K562 (cell line): ENCODE data around the gene VWA7. TPM values are rescaled to one million over a fixed set of nuclear protein-coding genes. Genes with fewer than 3 reads are reported as not detected.

Experiments used
- BMI1 ChIP-seq: fragments of 150-350 bp; IDR thresholded peaks from 2 replicates; pipeline ENCODE4 v1.6.1; 2014; ENCODE audit warnings: low read length
- CCNT2 ChIP-seq: IDR thresholded peaks from 2 replicates; pipeline ENCODE4 v1.6.1; 2011; ENCODE audit warnings: borderline replicate concordance, low read depth, mild to moderate bottlenecking, moderate library complexity, mixed read lengths, low read length; ENCODE audit not compliant: insufficient read length; ENCODE audit errors: extremely low read depth
- EP300 ChIP-seq: IDR thresholded peaks from 2 replicates; pipeline ENCODE4 v1.6.1; 2012; ENCODE audit warnings: low read length, improper control_type of control experiment
- ETV5 ChIP-seq: sonication (generic); formaldehyde crosslinking; IDR thresholded peaks from 2 replicates; pipeline ENCODE4 v1.4.0; 2020; ENCODE audit warnings: low read depth, mild to moderate bottlenecking, missing genetic modification reagents
- HMG20A ChIP-seq: fragments of 450-650 bp; formaldehyde crosslinking; conservative IDR thresholded peaks from 2 replicates; pipeline ENCODE4 v1.4.0; 2020; ENCODE audit warnings: mild to moderate bottlenecking, mixed read lengths
- KLF10 ChIP-seq: fragments of 250-450 bp; sonication (Bioruptor Pico); IDR thresholded peaks from 2 replicates; pipeline ENCODE4 v1.6.1; 2021; ENCODE audit warnings: matching md5 sums
- NONO ChIP-seq, 2 experiments: fragments of 200-400 bp in 1 of 2; fragments of 450-650 bp in 1 of 2; formaldehyde crosslinking in 1 of 2; IDR thresholded peaks; 2 replicates each; pipeline ENCODE4 v1.6.1; 2017; ENCODE audit warnings: low read depth in 2 of 2, mild to moderate bottlenecking in 2 of 2, moderate library complexity in 2 of 2, low read length in 1 of 2
- POLR2AphosphoS5 ChIP-seq: IDR thresholded peaks from 2 replicates; pipeline ENCODE4 v1.6.1; 2011; ENCODE audit warnings: mild to moderate bottlenecking, low read depth, low read length, moderate library complexity; ENCODE audit not compliant: control insufficient read depth, insufficient read depth
- SMC3 ChIP-seq: conservative IDR thresholded peaks from 2 replicates; pipeline ENCODE4 v1.6.1; 2011; ENCODE audit warnings: low read depth, low read length, improper control_type of control experiment; ENCODE audit not compliant: insufficient read depth
- SPI1 ChIP-seq: IDR thresholded peaks from 2 replicates; pipeline ENCODE4 v1.6.1; 2011; ENCODE audit warnings: low read depth, low read length, control low read depth, borderline replicate concordance
- SRSF3 ChIP-seq: fragments of 200-400 bp; formaldehyde crosslinking; IDR thresholded peaks from 2 replicates; pipeline ENCODE4 v1.6.1; 2016; ENCODE audit warnings: mild to moderate bottlenecking, low read length, moderate library complexity; ENCODE audit not compliant: insufficient read depth
- ZC3H4 ChIP-seq: sonication (generic); formaldehyde crosslinking; IDR thresholded peaks from 2 replicates; pipeline ENCODE4 v1.9.0; 2021; ENCODE audit warnings: missing genetic modification reagents, borderline replicate concordance
- ZNF354B ChIP-seq: fragments of 250-450 bp; sonication (Bioruptor Pico); IDR thresholded peaks from 2 replicates; pipeline ENCODE4 v1.4.0; 2020
- ZNF445 ChIP-seq: fragments of 250-450 bp; sonication (Bioruptor Pico); IDR thresholded peaks from 2 replicates; pipeline ENCODE4 v1.4.0; 2020; ENCODE audit warnings: low read depth, mild to moderate bottlenecking, moderate library complexity
- ZNF780A ChIP-seq: fragments of 250-450 bp; sonication (Bioruptor Pico); IDR thresholded peaks from 2 replicates; pipeline ENCODE4 v1.5.0; 2021; ENCODE audit warnings: mild to moderate bottlenecking
- polyA plus RNA-seq, 8 experiments: library from polyadenylated mRNA; depleted of rRNA in 4 of 8; stranded (reverse) in 5 of 8; unstranded in 3 of 8; fragments of >200 nt; fragmentation: Nextera tagmentation in 2 of 8; fragmentation: Illumina TruSeq in 1 of 8; extraction: Ambion mirVana in 2 of 8; extraction: Trizol in 1 of 8; gene quantifications; 2 replicates each; pipeline versions ENCODE4 v1.2.1 to v1.2.3, GENCODE V29; 2011 to 2014; ENCODE audit warnings: inconsistent platforms in 1 of 8, missing spikeins in 1 of 8
- total RNA-seq, 7 experiments: library from RNA; depleted of rRNA in 6 of 7; stranded (reverse); fragments of >200 nt in 6 of 7; fragmentation: Illumina TruSeq in 2 of 7; extraction: Trizol in 2 of 7; gene quantifications; 2 replicates each; pipeline versions ENCODE4 v1.2.1 to v1.2.3, GENCODE V29; 2011 to 2021; ENCODE audit warnings: low replicate concordance in 1 of 7
- TF ChIP-seq, protein P1 (sequence below): fragments of 450-650 bp; IDR thresholded peaks from 2 replicates; pipeline ENCODE4 v1.6.1; 2018; ENCODE audit not compliant: partially characterized antibody
- TF ChIP-seq, protein P2 (sequence below), 3 experiments: IDR thresholded peaks in 2 of 3; conservative IDR thresholded peaks in 1 of 3; 2 replicates each; pipeline ENCODE4 v1.5.1; 2011 to 2012; ENCODE audit warnings: low read length in 3 of 3, mild to moderate bottlenecking in 3 of 3, control low read depth in 2 of 3, improper control_type of control experiment in 1 of 3, inconsistent platforms in 1 of 3, low read depth in 1 of 3, mixed read lengths in 1 of 3, moderate library complexity in 1 of 3; ENCODE audit not compliant: insufficient read depth in 2 of 3
- TF ChIP-seq, protein P3 (sequence below): fragments of 450-650 bp; formaldehyde crosslinking; IDR thresholded peaks from 2 replicates; pipeline ENCODE4 v1.4.0; 2022; ENCODE audit warnings: missing genetic modification characterization
- TF ChIP-seq, protein P4 (sequence below): sonication (generic); formaldehyde crosslinking; IDR thresholded peaks from 2 replicates; pipeline ENCODE4 v1.5.0; 2020; ENCODE audit warnings: missing genetic modification reagents

VWA7 gene
- total and polyA plus RNA-seq, 9 of the 15 experiments (the other 6 are each of a cell fraction or from before 2014, with no cell fraction given): 0.18 to 2.9 (median 0.95) TPM

DNA sequence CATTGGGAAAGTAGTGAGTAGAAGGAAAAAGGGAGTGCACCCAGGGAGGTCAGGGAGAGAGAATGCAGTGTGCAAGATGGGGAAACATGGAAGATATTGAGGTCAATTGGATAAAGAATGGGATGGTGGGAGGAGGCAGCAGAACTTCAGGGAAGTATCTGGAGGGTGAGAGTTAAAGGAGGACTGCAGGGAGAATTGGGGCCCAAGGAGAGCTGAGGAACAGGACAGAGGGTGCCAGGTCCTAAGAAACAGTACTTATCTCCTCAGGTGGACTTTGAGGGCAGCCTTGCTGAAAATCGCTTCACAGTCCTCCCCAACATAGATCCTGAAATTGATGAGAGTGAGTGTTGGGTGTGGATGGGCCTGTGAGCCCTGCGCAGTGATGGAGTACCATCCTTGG lies 18.8 kb downstream of the VWA7 start (continued):
- TF ChIP-seq, protein P1, sequence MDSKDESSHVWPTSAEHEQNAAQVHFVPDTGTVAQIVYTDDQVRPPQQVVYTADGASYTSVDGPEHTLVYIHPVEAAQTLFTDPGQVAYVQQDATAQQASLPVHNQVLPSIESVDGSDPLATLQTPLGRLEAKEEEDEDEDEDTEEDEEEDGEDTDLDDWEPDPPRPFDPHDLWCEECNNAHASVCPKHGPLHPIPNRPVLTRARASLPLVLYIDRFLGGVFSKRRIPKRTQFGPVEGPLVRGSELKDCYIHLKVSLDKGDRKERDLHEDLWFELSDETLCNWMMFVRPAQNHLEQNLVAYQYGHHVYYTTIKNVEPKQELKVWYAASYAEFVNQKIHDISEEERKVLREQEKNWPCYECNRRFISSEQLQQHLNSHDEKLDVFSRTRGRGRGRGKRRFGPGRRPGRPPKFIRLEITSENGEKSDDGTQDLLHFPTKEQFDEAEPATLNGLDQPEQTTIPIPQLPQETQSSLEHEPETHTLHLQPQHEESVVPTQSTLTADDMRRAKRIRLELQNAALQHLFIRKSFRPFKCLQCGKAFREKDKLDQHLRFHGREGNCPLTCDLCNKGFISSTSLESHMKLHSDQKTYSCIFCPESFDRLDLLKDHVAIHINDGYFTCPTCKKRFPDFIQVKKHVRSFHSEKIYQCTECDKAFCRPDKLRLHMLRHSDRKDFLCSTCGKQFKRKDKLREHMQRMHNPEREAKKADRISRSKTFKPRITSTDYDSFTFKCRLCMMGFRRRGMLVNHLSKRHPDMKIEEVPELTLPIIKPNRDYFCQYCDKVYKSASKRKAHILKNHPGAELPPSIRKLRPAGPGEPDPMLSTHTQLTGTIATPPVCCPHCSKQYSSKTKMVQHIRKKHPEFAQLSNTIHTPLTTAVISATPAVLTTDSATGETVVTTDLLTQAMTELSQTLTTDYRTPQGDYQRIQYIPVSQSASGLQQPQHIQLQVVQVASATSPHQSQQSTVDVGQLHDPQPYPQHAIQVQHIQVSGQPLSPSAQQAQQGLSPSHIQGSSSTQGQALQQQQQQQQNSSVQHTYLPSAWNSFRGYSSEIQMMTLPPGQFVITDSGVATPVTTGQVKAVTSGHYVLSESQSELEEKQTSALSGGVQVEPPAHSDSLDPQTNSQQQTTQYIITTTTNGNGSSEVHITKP: no peak
- TF ChIP-seq ETV5 (CRISPR knock-in tag) (no peak), HMG20A (CRISPR knock-in tag) (no peak), KLF10 (CRISPR knock-in tag) (no peak), SMC3 (no peak), POLR2AphosphoS5 (no peak), CCNT2 (no peak), BMI1 (no peak), SPI1 (no peak), ZC3H4 (CRISPR knock-in tag) (peak; percentile 38; the same call in 1 of the 2 replicates), ZNF445 (no peak), EP300 (no peak), SRSF3 (no peak), NONO (IDR thresholded peaks at IDR 0.05; ENCODE audit: low read depth in 2 of 2, low read length in 1 of 2) (no peak), ZNF354B (CRISPR knock-in tag) (no peak), ZNF780A (CRISPR knock-in tag) (no peak)
- TF ChIP-seq, protein P2, sequence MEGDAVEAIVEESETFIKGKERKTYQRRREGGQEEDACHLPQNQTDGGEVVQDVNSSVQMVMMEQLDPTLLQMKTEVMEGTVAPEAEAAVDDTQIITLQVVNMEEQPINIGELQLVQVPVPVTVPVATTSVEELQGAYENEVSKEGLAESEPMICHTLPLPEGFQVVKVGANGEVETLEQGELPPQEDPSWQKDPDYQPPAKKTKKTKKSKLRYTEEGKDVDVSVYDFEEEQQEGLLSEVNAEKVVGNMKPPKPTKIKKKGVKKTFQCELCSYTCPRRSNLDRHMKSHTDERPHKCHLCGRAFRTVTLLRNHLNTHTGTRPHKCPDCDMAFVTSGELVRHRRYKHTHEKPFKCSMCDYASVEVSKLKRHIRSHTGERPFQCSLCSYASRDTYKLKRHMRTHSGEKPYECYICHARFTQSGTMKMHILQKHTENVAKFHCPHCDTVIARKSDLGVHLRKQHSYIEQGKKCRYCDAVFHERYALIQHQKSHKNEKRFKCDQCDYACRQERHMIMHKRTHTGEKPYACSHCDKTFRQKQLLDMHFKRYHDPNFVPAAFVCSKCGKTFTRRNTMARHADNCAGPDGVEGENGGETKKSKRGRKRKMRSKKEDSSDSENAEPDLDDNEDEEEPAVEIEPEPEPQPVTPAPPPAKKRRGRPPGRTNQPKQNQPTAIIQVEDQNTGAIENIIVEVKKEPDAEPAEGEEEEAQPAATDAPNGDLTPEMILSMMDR (IDR thresholded peaks at IDR 0.05 in 2 of 3, conservative IDR thresholded peaks at IDR 0.05 in 1 of 3; ENCODE audit: insufficient read depth in 2 of 3, low read depth in 1 of 3, low read length in 3 of 3): no peak
- TF ChIP-seq, protein P3, sequence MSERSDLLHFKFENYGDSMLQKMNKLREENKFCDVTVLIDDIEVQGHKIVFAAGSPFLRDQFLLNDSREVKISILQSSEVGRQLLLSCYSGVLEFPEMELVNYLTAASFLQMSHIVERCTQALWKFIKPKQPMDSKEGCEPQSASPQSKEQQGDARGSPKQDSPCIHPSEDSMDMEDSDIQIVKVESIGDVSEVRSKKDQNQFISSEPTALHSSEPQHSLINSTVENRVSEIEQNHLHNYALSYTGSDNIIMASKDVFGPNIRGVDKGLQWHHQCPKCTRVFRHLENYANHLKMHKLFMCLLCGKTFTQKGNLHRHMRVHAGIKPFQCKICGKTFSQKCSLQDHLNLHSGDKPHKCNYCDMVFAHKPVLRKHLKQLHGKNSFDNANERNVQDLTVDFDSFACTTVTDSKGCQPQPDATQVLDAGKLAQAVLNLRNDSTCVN: 0 out of 2 replicates have a peak, but pooled peaks have one; percentile 77
- TF ChIP-seq, protein P4, sequence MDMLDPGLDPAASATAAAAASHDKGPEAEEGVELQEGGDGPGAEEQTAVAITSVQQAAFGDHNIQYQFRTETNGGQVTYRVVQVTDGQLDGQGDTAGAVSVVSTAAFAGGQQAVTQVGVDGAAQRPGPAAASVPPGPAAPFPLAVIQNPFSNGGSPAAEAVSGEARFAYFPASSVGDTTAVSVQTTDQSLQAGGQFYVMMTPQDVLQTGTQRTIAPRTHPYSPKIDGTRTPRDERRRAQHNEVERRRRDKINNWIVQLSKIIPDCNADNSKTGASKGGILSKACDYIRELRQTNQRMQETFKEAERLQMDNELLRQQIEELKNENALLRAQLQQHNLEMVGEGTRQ (CRISPR knock-in tag): no peak
